K562 (cell line): Measurements from ENCODE around the gene TESK2.

ENCODE experiments used
- ATF1 ChIP-seq, 2 experiments: fragments of 450-650 bp in 1 of 2; IDR thresholded peaks; 2 replicates each; pipeline ENCODE4 v1.6.1; 2016; ENCODE audit warnings: missing compliant biosample characterization in 1 of 2, missing genetic modification characterization in 1 of 2
- E2F6 ChIP-seq, 2 experiments: IDR thresholded peaks; 2 replicates each; pipeline ENCODE4 v1.6.1; 2011; ENCODE audit warnings: borderline replicate concordance in 1 of 2, control low read depth in 1 of 2, low read depth in 1 of 2, low read length in 1 of 2, mild to moderate bottlenecking in 1 of 2, mixed read lengths in 1 of 2, moderate library complexity in 1 of 2; ENCODE audit not compliant: insufficient read depth in 1 of 2, insufficient read length in 1 of 2, poor library complexity in 1 of 2, severe bottlenecking in 1 of 2; ENCODE audit errors: extremely low read depth in 1 of 2
- KDM1A ChIP-seq, 2 experiments: fragments of 450-650 bp; IDR thresholded peaks; 2 replicates each; pipeline ENCODE4 v1.6.1; 2016; ENCODE audit warnings: mild to moderate bottlenecking in 2 of 2
- MYBL2 ChIP-seq, 2 experiments: fragments of 450-650 bp in 1 of 2; sonication (generic) in 1 of 2; formaldehyde crosslinking in 1 of 2; IDR thresholded peaks; 2 replicates each; pipeline versions ENCODE4 v1.6.1 to v1.8.1; 2017 to 2022; ENCODE audit warnings: borderline replicate concordance in 1 of 2, inconsistent platforms in 1 of 2, low read depth in 1 of 2, mild to moderate bottlenecking in 1 of 2, missing genetic modification reagents in 1 of 2, moderate library complexity in 1 of 2
- RNF219 ChIP-seq: fragments of 250-450 bp; sonication (Bioruptor Pico); IDR thresholded peaks from 2 replicates; pipeline ENCODE4 v1.5.0; 2022; ENCODE audit warnings: mild to moderate bottlenecking
- TAF1 ChIP-seq: IDR thresholded peaks from 2 replicates; pipeline ENCODE4 v1.6.1; 2011; ENCODE audit warnings: mild to moderate bottlenecking, low read length, moderate library complexity; ENCODE audit not compliant: insufficient read depth, control insufficient read depth, severe bottlenecking; ENCODE audit errors: extremely low read depth
- TCF7L2 ChIP-seq: fragments of 150-350 bp; IDR thresholded peaks from 2 replicates; pipeline ENCODE4 v1.6.1; 2016; ENCODE audit warnings: low read depth, mild to moderate bottlenecking, low read length, moderate library complexity
- ZBTB1 ChIP-seq: sonication (generic); formaldehyde crosslinking; IDR thresholded peaks from 2 replicates; pipeline ENCODE4 v1.8.1; 2023; ENCODE audit warnings: missing genetic modification reagents, low read depth, mild to moderate bottlenecking, borderline replicate concordance
- ZNF311 ChIP-seq: fragments of 250-450 bp; sonication (Bioruptor Pico); IDR thresholded peaks from 2 replicates; pipeline ENCODE4 v1.4.0; 2020; ENCODE audit warnings: mild to moderate bottlenecking, moderate library complexity
- ZNF830 ChIP-seq: fragments of 250-450 bp; sonication (Bioruptor Pico); IDR thresholded peaks from 2 replicates; pipeline ENCODE4 v1.5.0; 2021; ENCODE audit warnings: mild to moderate bottlenecking

- no peak for TF ChIP-seq E2F6 (IDR thresholded peaks at IDR 0.05; ENCODE audit: borderline replicate concordance in 1 of 2, extremely low read depth in 1 of 2, insufficient read depth in 1 of 2, insufficient read length in 1 of 2, low read depth in 1 of 2, low read length in 1 of 2, poor library complexity in 1 of 2, severe bottlenecking in 1 of 2)
- TF ChIP-seq RNF219 (CRISPR knock-in tag): no peak
- TF ChIP-seq KDM1A (IDR thresholded peaks at IDR 0.05): no peak
- no peak for TF ChIP-seq ZNF311 (CRISPR knock-in tag)
- no peak for TF ChIP-seq ZBTB1 (CRISPR knock-in tag)
- no peak for TF ChIP-seq ZNF830 (CRISPR knock-in tag)
- TF ChIP-seq TCF7L2: no peak
- no peak for TF ChIP-seq ATF1 (CRISPR knock-in tag; IDR thresholded peaks at IDR 0.05)
- TF ChIP-seq ATF1 (tag; IDR thresholded peaks at IDR 0.05): no peak
- no peak for TF ChIP-seq TAF1
- TF ChIP-seq MYBL2 (IDR thresholded peaks at IDR 0.05; ENCODE audit: low read depth): no peak
- no peak for TF ChIP-seq MYBL2 (CRISPR knock-in tag; IDR thresholded peaks at IDR 0.05; ENCODE audit: borderline replicate concordance)
Measured at GRCh38 chr1:45454464-45454863, 36.5 kb downstream of the TESK2 start.
